Colonic mucosa (tissue), 4 donors: Measurements from ENCODE around the gene SRSF12. TPM values are rescaled to one million over a fixed set of nuclear protein-coding genes. Genes with fewer than 3 reads are reported as not detected.

Source experiments
- DNase-seq: peaks from one replicate; pipeline ENCODE4 v3.0.0-alpha.2; 2020
- H3K27ac ChIP-seq: fragments of 200-600 bp; one replicate; pipeline ENCODE4 v1.8.0; 2021
- H3K27me3 ChIP-seq: fragments of 200-600 bp; one replicate; pipeline ENCODE4 v1.8.0; 2021
- H3K36me3 ChIP-seq: fragments of 200-600 bp; one replicate; pipeline ENCODE4 v1.8.0; 2021
- H3K4me1 ChIP-seq: fragments of 200-600 bp; one replicate; pipeline ENCODE4 v1.8.0; 2021; ENCODE audit warnings: mild to moderate bottlenecking
- H3K4me3 ChIP-seq: fragments of 200-600 bp; one replicate; pipeline ENCODE4 v1.8.0; 2021
- H3K9ac ChIP-seq, 2 donors: one replicate each; pipeline ENCODE4 v1.7.0; 2013; ENCODE audit warnings: control low read depth in 2 of 2, low read depth in 2 of 2, low read length in 2 of 2
- H3K9me3 ChIP-seq: fragments of 200-600 bp; one replicate; pipeline ENCODE4 v1.8.0; 2021
- CTCF ChIP-seq: fragments of 200-600 bp; IDR thresholded peaks from one replicate; pipeline ENCODE4 v1.8.0; 2022; ENCODE audit warnings: antibody characterized with exemption, mild to moderate bottlenecking
- intact Hi-C: fragments of 100-400 bp; cut with DNase I; formaldehyde crosslinking; loops from one replicate; pipeline ENCODE4 v1.14.1; 2022
- total RNA-seq, 2 donors: library from RNA; stranded (reverse); fragmentation: NEBNext Ultra II Directional in 1 of 2; extraction: Animal tissue kit (Norgen Biotek cat#: 25700) in 1 of 2; gene quantifications; one replicate each; pipeline ENCODE4 v1.2.1, GENCODE V29; 2021
- donor health status: healthy.
- donor health status: DM: no; HTN: no; CAD: no.
- donor health status: DM: no; HTN: no; CAD: no.

Gene SRSF12
- total RNA-seq, 2 donors from 2014 or later, result 0.35 TPM; not detected in 1

GRCh38 chr6:89084542-89084941, 33.3 kb downstream of the SRSF12 start:
- Histone ChIP-seq H3K4me3 (no peak overlapping the region), H3K36me3 (peaks cover 5% of the 10 kb centered on the region), H3K27me3 (no peaks in the 10 kb centered on the region), H3K4me1 (no peaks in the 10 kb centered on the region), H3K9me3 (no peaks in the 10 kb centered on the region), H3K27ac (no peak overlapping the region), H3K9ac (no peak overlapping the region)
- no peak for TF ChIP-seq CTCF
- intact Hi-C loops, result loop anchor here (5.0 to 10.0 kb wide), 2 partner anchors 33 to 100 kb away; partner anchors contain the start of gene SRSF12
- DNase-seq, result no peak

DNA sequence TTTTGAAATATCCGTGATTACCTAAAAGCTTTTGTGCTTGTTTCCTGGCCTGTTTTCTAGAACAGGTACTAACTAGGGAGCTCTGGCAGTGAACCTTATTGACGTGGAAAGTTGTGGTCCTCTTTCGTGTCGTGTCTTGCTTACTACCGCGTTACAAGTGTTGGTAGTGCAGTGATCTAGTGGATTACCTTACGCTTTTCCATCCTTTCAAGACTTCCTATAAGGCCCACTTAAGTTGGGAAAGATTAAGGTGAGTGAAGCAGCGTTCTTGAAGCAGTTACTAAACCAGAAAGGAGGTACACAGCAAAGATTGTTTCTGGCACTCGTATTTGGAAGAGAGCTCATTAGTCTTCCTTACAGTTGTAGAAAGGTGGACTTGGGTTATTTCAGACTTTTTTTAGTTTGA, 35.4 kb downstream of the SRSF12 start:
- intact Hi-C loops, result loop anchor here (5.0 to 10.0 kb wide), 2 partner anchors 35 to 98 kb away; partner anchors contain the start of gene SRSF12

GRCh38 chr6:89081423-89082322, 36.2 kb downstream of the SRSF12 start:
- intact Hi-C loops, result loop anchor here (5.0 to 10.0 kb wide), 2 partner anchors 36 to 97 kb away; partner anchors contain the start of gene SRSF12
- no peaks in the 10 kb centered on the region for H3K4me1 ChIP-seq

More for the DNA sequence above, 35.4 kb downstream of the SRSF12 start:
- peak overlapping the region; percentile 78 for H3K4me3 ChIP-seq
- H3K9ac ChIP-seq, result peak overlapping the region; percentile 98 to 100
- H3K36me3 ChIP-seq, result peaks cover 5% of the 10 kb centered on the region
- H3K9me3 ChIP-seq, result no peaks in the 10 kb centered on the region
- no peaks in the 10 kb centered on the region for H3K27me3 ChIP-seq
- peak overlapping the region; percentile 99 for H3K27ac ChIP-seq
- no peaks in the 10 kb centered on the region for H3K4me1 ChIP-seq
- DNase-seq, result peak; percentile 33
- TF ChIP-seq CTCF, result no peak

GRCh38 chr6:89081129-89081422, 36.8 kb downstream of the SRSF12 start:
- intact Hi-C loops, result loop anchor here (5.0 to 10.0 kb wide), 2 partner anchors 36 to 96 kb away; partner anchors contain the start of gene SRSF12
- no peak for DNase-seq
- no peak for TF ChIP-seq CTCF

More at GRCh38 chr6:89081423-89082322, 36.2 kb downstream of the SRSF12 start:
- DNase-seq, result peak; percentile 99
- H3K9ac ChIP-seq, result peak overlapping the region; percentile 98 to 100
- H3K9me3 ChIP-seq, result no peaks in the 10 kb centered on the region
- peak overlapping the region; percentile 78 for H3K4me3 ChIP-seq
- peak overlapping the region; percentile 99 for H3K27ac ChIP-seq
- no peaks in the 10 kb centered on the region for H3K27me3 ChIP-seq
- H3K36me3 ChIP-seq, result peaks cover 5% of the 10 kb centered on the region
- no peak for TF ChIP-seq CTCF

DNA sequence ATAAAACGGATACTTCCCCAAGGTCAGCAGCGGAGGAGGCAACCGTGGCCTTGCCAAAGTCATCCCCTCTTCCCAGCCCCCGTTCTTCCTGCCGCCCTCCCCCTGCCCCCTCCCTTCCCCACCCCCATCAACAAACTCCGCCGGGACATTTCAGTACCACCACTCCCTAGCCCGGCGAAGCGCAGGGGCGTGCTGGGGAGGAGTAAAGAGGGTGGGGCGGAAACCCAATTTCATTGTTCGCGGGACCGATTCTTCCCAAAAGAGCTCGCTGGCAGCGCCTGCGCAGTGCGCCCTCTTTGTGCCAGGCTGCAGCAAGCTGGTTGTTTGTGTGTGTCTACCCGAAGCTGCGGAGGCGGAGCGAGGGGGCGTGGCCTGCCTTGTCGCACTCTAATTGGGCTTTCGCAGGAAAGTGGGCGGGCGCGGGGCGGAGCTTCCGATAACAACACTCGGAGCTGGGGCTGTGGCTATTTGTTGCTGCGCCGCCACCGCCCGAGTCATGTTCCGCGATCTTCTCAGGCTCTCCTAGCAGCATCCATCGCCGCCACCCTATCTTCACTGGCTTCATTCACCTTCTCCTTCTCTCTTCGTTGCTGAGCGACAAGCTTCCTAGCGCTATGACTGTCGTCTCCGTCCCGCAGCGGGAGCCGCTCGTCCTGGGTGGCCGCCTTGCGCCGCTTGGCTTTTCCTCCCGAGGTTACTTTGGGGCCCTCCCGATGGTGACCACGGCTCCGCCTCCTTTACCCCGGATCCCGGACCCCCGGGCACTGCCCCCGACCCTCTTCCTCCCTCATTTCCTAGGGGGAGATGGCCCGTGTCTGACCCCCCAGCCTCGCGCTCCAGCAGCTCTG, 37.4 kb downstream of the SRSF12 start, which contains the start of gene PNRC1:
Gene PNRC1 (plus strand): TSS at position 471 of the 848 bp plus-strand sequence. CDS start 144 bp downstream, at position 615.
- peak within 1 kb of the TSS; percentile 99 to 100 for H3K9ac ChIP-seq
- peak within 1 kb of the TSS; percentile 99 for H3K27ac ChIP-seq
- no peak for TF ChIP-seq CTCF
- no peaks in the 10 kb centered on the region for H3K4me1 ChIP-seq
- peak; percentile 100 for DNase-seq
- H3K36me3 ChIP-seq, result peaks cover 2% of the 10 kb centered on the region
- peak within 1 kb of the TSS; percentile 78 for H3K4me3 ChIP-seq
- intact Hi-C loops, result loop anchor here (5.0 to 10.0 kb wide), 2 partner anchors 37 to 96 kb away; partner anchors contain the start of gene SRSF12
- no peaks in the 10 kb centered on the region for H3K9me3 ChIP-seq
- H3K27me3 ChIP-seq, result no peaks in the 10 kb centered on the region

More at GRCh38 chr6:89081129-89081422, 36.8 kb downstream of the SRSF12 start:
- Histone ChIP-seq H3K27me3 (no peaks in the 10 kb centered on the region), H3K4me1 (no peaks in the 10 kb centered on the region), H3K9ac (peak overlapping the region; percentile 99 to 100), H3K27ac (peak overlapping the region; percentile 99), H3K36me3 (peaks cover 5% of the 10 kb centered on the region), H3K9me3 (no peaks in the 10 kb centered on the region), H3K4me3 (peak overlapping the region; percentile 78)
